Activated T-cell treated with anti-CD3 and anti-CD28 coated beads, Interleukin-2, amount 50 U/mL, for 72 hours (primary cell): ENCODE results near the gene NUAK2. TPM values are rescaled to one million over a fixed set of nuclear protein-coding genes. Genes with fewer than 3 reads are reported as not detected.
A peak's percentile ranks its signal among the peaks of the same experiment; 100 is the strongest.
"Not testable (repeated sequence)": the region's sequence is repeated elsewhere in the genome, so short reads cannot be mapped to it uniquely, and the experiment has no call there.

Experiments used
- ATAC-seq, 2 donors: fragments of 150-1000 bp; cut with Tn5 transposase; replicated peaks in 1 of 2; 2 replicates each; pipeline ENCODE4 v1.10.0; 2021; ENCODE audit warnings: moderate library complexity in 2 of 2, mild to moderate bottlenecking in 1 of 2
- DNase-seq, 2 donors: peaks; one replicate each; pipeline ENCODE4 v3.0.0; 2021 to 2022; ENCODE audit warnings: mixed read lengths in 1 of 2
- H3K27ac Mint-ChIP-seq: one replicate; pipeline ENCODE4 v1.8.0; 2022; ENCODE audit warnings: mild to moderate bottlenecking, moderate library complexity, mixed read lengths
- H3K27me3 Mint-ChIP-seq: one replicate; pipeline ENCODE4 v1.8.0; 2022; ENCODE audit warnings: low read depth, mixed read lengths
- H3K36me3 Mint-ChIP-seq, 2 donors: one replicate each; pipeline ENCODE4 v1.8.0; 2022; ENCODE audit warnings: mixed read lengths in 2 of 2, mild to moderate bottlenecking in 1 of 2; ENCODE audit not compliant: insufficient read depth in 2 of 2
- H3K4me1 Mint-ChIP-seq: one replicate; pipeline ENCODE4 v1.8.0; 2022; ENCODE audit warnings: low read depth, mixed read lengths
- H3K4me3 Mint-ChIP-seq, 2 donors: one replicate each; pipeline ENCODE4 v1.8.0; 2022; ENCODE audit warnings: mild to moderate bottlenecking in 2 of 2, mixed read lengths in 2 of 2, moderate library complexity in 2 of 2
- H3K9me3 Mint-ChIP-seq, 2 donors: one replicate each; pipeline ENCODE4 v1.8.0; 2022; ENCODE audit warnings: mixed read lengths in 2 of 2
- total RNA-seq, 2 donors: library from RNA; stranded (reverse); gene quantifications; one replicate each; pipeline ENCODE4 v1.2.3, GENCODE V29; 2022

Gene NUAK2
- 1 to 10 TPM; 5.4 to 5.7 TPM for total RNA-seq

GRCh38 chr1:205321162-205321958 lies at the start of gene NUAK2:
Gene NUAK2, minus strand, starts transcription at chr1:205321745. Its CDS starts 117 bp downstream, at chr1:205321628.
- DNase-seq (peak; percentile 85 to 90), ATAC-seq (peak; percentile 86 to 89)
- Mint-ChIP-seq H3K27ac (peak within 1 kb of the TSS; percentile 79), H3K4me3 (peak within 1 kb of the TSS; percentile 99), H3K9me3 (no peaks in the 10 kb centered on the region), H3K36me3 (peaks cover 4 to 8% of the 10 kb centered on the region in 2 donors), H3K27me3 (no peaks in the 10 kb centered on the region), H3K4me1 (peaks cover 66% of the 10 kb centered on the region)

- Mint-ChIP-seq H3K4me1 (peaks cover 16% of the 10 kb centered on the region), H3K27me3 (peaks cover 21% of the 10 kb centered on the region), H3K27ac (no peak overlapping the region), H3K4me3 (no peak overlapping the region), H3K9me3 (no peaks in the 10 kb centered on the region), H3K36me3 (no peaks in the 10 kb centered on the region)
- DNase-seq (no peak), ATAC-seq (no peak)
These were observed 49.2 kb upstream of the NUAK2 start for GRCh38 chr1:205370780-205371179.

GRCh38 chr1:205369701-205370123 lies 48.2 kb upstream of the NUAK2 start:
- no peaks in the 10 kb centered on the region for H3K9me3 Mint-ChIP-seq
- no peak for DNase-seq
- H3K27ac Mint-ChIP-seq, result no peak overlapping the region
- H3K36me3 Mint-ChIP-seq, result no peaks in the 10 kb centered on the region
- no peak for ATAC-seq
- no peak overlapping the region for H3K4me3 Mint-ChIP-seq
- H3K27me3 Mint-ChIP-seq, result peaks cover 19% of the 10 kb centered on the region
- H3K4me1 Mint-ChIP-seq, result peaks cover 10% of the 10 kb centered on the region

GRCh38 chr1:205368478-205368877 lies 46.9 kb upstream of the NUAK2 start:
- DNase-seq (no peak), ATAC-seq (no peak)
- Mint-ChIP-seq H3K27ac (no peak overlapping the region), H3K9me3 (no peaks in the 10 kb centered on the region), H3K4me1 (no peaks in the 10 kb centered on the region), H3K27me3 (peaks cover 9% of the 10 kb centered on the region), H3K4me3 (no peak overlapping the region), H3K36me3 (no peaks in the 10 kb centered on the region)

GRCh38 chr1:205365945-205366463 lies 44.5 kb upstream of the NUAK2 start:
- Mint-ChIP-seq H3K4me3 (no peak overlapping the region), H3K4me1 (no peaks in the 10 kb centered on the region), H3K36me3 (no peaks in the 10 kb centered on the region), H3K27ac (no peak overlapping the region), H3K27me3 (peaks cover 5% of the 10 kb centered on the region), H3K9me3 (no peaks in the 10 kb centered on the region)
- no peak for ATAC-seq
- DNase-seq, result no peak

- not testable (repeated sequence) for H3K4me3 Mint-ChIP-seq, ATAC-seq
These were observed 43.5 kb upstream of the NUAK2 start for GRCh38 chr1:205365086-205365485.

GRCh38 chr1:205360891-205361290 lies 39.3 kb upstream of the NUAK2 start:
- Mint-ChIP-seq H3K36me3 (no peaks in the 10 kb centered on the region), H3K9me3 (no peaks in the 10 kb centered on the region), H3K27me3 (peaks cover 24% of the 10 kb centered on the region), H3K4me3 (no peak overlapping the region), H3K4me1 (no peaks in the 10 kb centered on the region), H3K27ac (no peak overlapping the region)
- ATAC-seq, result no peak
- DNase-seq, result no peak

More at GRCh38 chr1:205365086-205365485, 43.5 kb upstream of the NUAK2 start:
- not testable (repeated sequence) for DNase-seq, H3K4me1 Mint-ChIP-seq, H3K36me3 Mint-ChIP-seq, H3K9me3 Mint-ChIP-seq, H3K27me3 Mint-ChIP-seq, H3K27ac Mint-ChIP-seq

GRCh38 chr1:205359771-205360565 lies 38.4 kb upstream of the NUAK2 start:
- no peaks in the 10 kb centered on the region for H3K4me1 Mint-ChIP-seq
- ATAC-seq, result no peak
- H3K27me3 Mint-ChIP-seq, result peaks cover 24% of the 10 kb centered on the region
- H3K36me3 Mint-ChIP-seq, result no peaks in the 10 kb centered on the region
- H3K27ac Mint-ChIP-seq, result no peak overlapping the region
- no peaks in the 10 kb centered on the region for H3K9me3 Mint-ChIP-seq
- H3K4me3 Mint-ChIP-seq, result no peak overlapping the region
- no peak for DNase-seq

- Mint-ChIP-seq H3K4me1 (no peaks in the 10 kb centered on the region), H3K27ac (no peak overlapping the region), H3K9me3 (no peaks in the 10 kb centered on the region), H3K36me3 (no peaks in the 10 kb centered on the region), H3K4me3 (no peak overlapping the region), H3K27me3 (peaks cover 24% of the 10 kb centered on the region)
- DNase-seq, result no peak
- no peak for ATAC-seq
These were observed 37.0 kb upstream of the NUAK2 start for GRCh38 chr1:205358579-205358978.

- no peaks in the 10 kb centered on the region for H3K4me1 Mint-ChIP-seq
- H3K27ac Mint-ChIP-seq, result no peak overlapping the region
- H3K4me3 Mint-ChIP-seq, result no peak overlapping the region
- no peaks in the 10 kb centered on the region for H3K36me3 Mint-ChIP-seq
- ATAC-seq (no peak), DNase-seq (no peak)
- peaks cover 24% of the 10 kb centered on the region for H3K27me3 Mint-ChIP-seq
- H3K9me3 Mint-ChIP-seq, result no peaks in the 10 kb centered on the region
These were observed 36.0 kb upstream of the NUAK2 start for GRCh38 chr1:205357567-205357966.

- H3K9me3 Mint-ChIP-seq, result no peaks in the 10 kb centered on the region
- DNase-seq, result no peak
- peaks cover 24% of the 10 kb centered on the region for H3K27me3 Mint-ChIP-seq
- H3K27ac Mint-ChIP-seq, result no peak within 1 kb of the TSS
- no peaks in the 10 kb centered on the region for H3K36me3 Mint-ChIP-seq
- ATAC-seq, result no peak
- H3K4me1 Mint-ChIP-seq, result no peaks in the 10 kb centered on the region
- no peak within 1 kb of the TSS for H3K4me3 Mint-ChIP-seq
These were observed 35.0 kb upstream of the NUAK2 start, which contains the start of gene KLHDC8A for GRCh38 chr1:205356440-205357139. Gene KLHDC8A, minus strand, starts transcription at chr1:205356922. Its CDS starts 13,318 bp downstream, at chr1:205343604.

- Mint-ChIP-seq H3K9me3 (no peaks in the 10 kb centered on the region), H3K27me3 (peaks cover 24% of the 10 kb centered on the region)
- DNase-seq, result no peak
These were observed 33.5 kb upstream of the NUAK2 start for GRCh38 chr1:205355075-205355453.

More at GRCh38 chr1:205355075-205355453, 33.5 kb upstream of the NUAK2 start:
- no peak for ATAC-seq
- H3K36me3 Mint-ChIP-seq, result no peaks in the 10 kb centered on the region
- H3K27ac Mint-ChIP-seq, result no peak overlapping the region
- no peak overlapping the region for H3K4me3 Mint-ChIP-seq
- H3K4me1 Mint-ChIP-seq, result no peaks in the 10 kb centered on the region
